Common myeloid progenitor, CD34-positive (primary cell): ENCODE data around the gene EPB41L2.

ENCODE experiments used
- CTCF ChIA-PET: fragments of 350-600 bp; sonication (Branson Sonifier 250); formaldehyde crosslinking; loops from one replicate; lab custom pipeline; 2021; ENCODE audit warnings: antibody characterized with exemption; lab: Charles Lee
- POLR2A ChIA-PET: fragments of 350-600 bp; sonication (Branson Sonifier 250); formaldehyde crosslinking; loops from one replicate; lab custom pipeline; 2021; ENCODE audit warnings: antibody characterized with exemption; lab: Charles Lee
- DNase-seq, 3 donors: peaks; one replicate each; pipeline versions ENCODE4 v3.0.0 to v3.0.0-alpha.2; 2013
- H3K27ac ChIP-seq, 2 experiments: 1 replicate in 1 of 2; 2 replicates in 1 of 2; pipeline ENCODE4 v1.7.0; 2013; ENCODE audit warnings: inconsistent platforms in 2 of 2, low read length in 2 of 2, mild to moderate bottlenecking in 2 of 2, low read depth in 1 of 2, moderate library complexity in 1 of 2; ENCODE audit not compliant: severe bottlenecking in 2 of 2, insufficient read depth in 1 of 2, poor library complexity in 1 of 2
- H3K27me3 ChIP-seq, 5 experiments: replicated peaks in 2 of 5; 1 replicate in 3 of 5; 2 replicates in 2 of 5; pipeline versions ENCODE4 v1.6.1 to v1.7.0; 2013; ENCODE audit warnings: low read length in 4 of 5, mild to moderate bottlenecking in 2 of 5, moderate library complexity in 2 of 5, inconsistent platforms in 1 of 5; ENCODE audit not compliant: insufficient read depth in 5 of 5, control insufficient read depth in 4 of 5
- H3K36me3 ChIP-seq, 4 experiments: 1 replicate in 2 of 4; 2 replicates in 2 of 4; pipeline versions ENCODE4 v1.6.1 to v1.7.0; 2013; ENCODE audit warnings: low read length in 3 of 4, control low read depth in 1 of 4, mild to moderate bottlenecking in 1 of 4; ENCODE audit not compliant: control insufficient read depth in 4 of 4, insufficient read depth in 4 of 4
- H3K4me1 ChIP-seq, 4 experiments: 1 replicate in 3 of 4; 2 replicates in 1 of 4; pipeline versions ENCODE4 v1.6.1 to v1.7.1; 2013; ENCODE audit warnings: low read length in 3 of 4, mild to moderate bottlenecking in 3 of 4, control low read depth in 1 of 4, inconsistent platforms in 1 of 4, moderate library complexity in 1 of 4; ENCODE audit not compliant: control insufficient read depth in 4 of 4, insufficient read depth in 4 of 4; ENCODE audit errors: control extremely low read depth in 1 of 4
- H3K4me3 ChIP-seq, 7 experiments: 1 replicate in 4 of 7; 2 replicates in 3 of 7; pipeline versions ENCODE4 v1.5.1 to v1.7.0; 2013; ENCODE audit warnings: mild to moderate bottlenecking in 7 of 7, low read length in 6 of 7, moderate library complexity in 6 of 7, inconsistent platforms in 2 of 7, low read depth in 2 of 7, control low read depth in 1 of 7; ENCODE audit not compliant: insufficient read depth in 4 of 7, control insufficient read depth in 1 of 7; ENCODE audit errors: extremely low read depth in 1 of 7
- H3K9me3 ChIP-seq, 5 experiments: 1 replicate in 4 of 5; 2 replicates in 1 of 5; pipeline versions ENCODE4 v1.6.1 to v1.7.1; 2013; ENCODE audit warnings: low read length in 4 of 5, mild to moderate bottlenecking in 2 of 5, inconsistent platforms in 1 of 5, low read depth in 1 of 5, moderate library complexity in 1 of 5; ENCODE audit not compliant: control insufficient read depth in 4 of 5, insufficient read depth in 2 of 5; ENCODE audit errors: control extremely low read depth in 1 of 5
- WGBS: methylation state at CpG from one replicate; pipeline ENCODE4 v1.1.5; 2013; ENCODE audit not compliant: insufficient coverage; 5-methylcytosine and 5-hydroxymethylcytosine counted together

EPB41L2 gene

DNA sequence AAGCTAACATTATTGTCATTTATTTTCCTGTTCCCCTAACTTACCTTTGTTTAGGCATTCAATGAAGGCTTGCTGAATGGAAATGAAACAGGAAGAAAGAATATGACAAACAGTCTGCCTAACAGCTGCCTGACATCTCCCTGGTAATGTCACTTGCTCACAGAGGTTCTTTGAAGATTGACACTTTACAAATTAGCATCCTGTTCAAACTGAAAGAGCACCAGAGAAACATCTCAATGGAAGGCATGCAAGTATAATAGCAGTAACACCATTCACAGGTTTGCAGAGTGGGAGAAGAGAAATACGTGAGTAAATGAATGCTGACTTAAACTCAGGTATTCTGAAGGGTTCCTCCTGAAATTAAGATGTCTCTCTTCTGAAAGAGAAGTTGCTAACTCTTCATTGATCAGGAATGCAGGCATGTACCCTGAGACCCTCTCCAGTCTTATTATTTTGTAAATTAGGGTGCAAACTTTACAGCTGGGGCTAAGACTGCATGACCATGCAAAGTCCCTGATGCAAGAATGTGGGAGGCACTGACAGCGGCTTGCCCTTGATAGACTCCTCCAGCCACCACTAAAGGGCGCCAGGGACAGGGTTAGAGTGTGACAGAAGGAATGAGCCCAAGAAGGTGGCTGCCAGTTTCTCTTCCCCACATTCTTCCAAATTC lies 237.1 kb downstream of the EPB41L2 start:
- CTCF ChIA-PET, result interaction anchor here (0.9 to 2.0 kb wide), 2 partner anchors 8 to 17 kb away, joined by 3 to 5 read pairs; no protein-coding TSS in a partner anchor
- H3K27me3 ChIP-seq, result no peaks in the 10 kb centered on the region
- H3K9me3 ChIP-seq, result no peaks in the 10 kb centered on the region
- WGBS, result 89% methylated on average over 3 of the region's 3 CpGs
- no peaks in the 10 kb centered on the region for H3K36me3 ChIP-seq
- no peak overlapping the region for H3K4me3 ChIP-seq
- no peak overlapping the region for H3K27ac ChIP-seq
- POLR2A ChIA-PET, result no interaction called here
- DNase-seq, result no peak
- peaks cover 0 to 12% (median 1%) of the 10 kb centered on the region in 4 experiments for H3K4me1 ChIP-seq

DNA sequence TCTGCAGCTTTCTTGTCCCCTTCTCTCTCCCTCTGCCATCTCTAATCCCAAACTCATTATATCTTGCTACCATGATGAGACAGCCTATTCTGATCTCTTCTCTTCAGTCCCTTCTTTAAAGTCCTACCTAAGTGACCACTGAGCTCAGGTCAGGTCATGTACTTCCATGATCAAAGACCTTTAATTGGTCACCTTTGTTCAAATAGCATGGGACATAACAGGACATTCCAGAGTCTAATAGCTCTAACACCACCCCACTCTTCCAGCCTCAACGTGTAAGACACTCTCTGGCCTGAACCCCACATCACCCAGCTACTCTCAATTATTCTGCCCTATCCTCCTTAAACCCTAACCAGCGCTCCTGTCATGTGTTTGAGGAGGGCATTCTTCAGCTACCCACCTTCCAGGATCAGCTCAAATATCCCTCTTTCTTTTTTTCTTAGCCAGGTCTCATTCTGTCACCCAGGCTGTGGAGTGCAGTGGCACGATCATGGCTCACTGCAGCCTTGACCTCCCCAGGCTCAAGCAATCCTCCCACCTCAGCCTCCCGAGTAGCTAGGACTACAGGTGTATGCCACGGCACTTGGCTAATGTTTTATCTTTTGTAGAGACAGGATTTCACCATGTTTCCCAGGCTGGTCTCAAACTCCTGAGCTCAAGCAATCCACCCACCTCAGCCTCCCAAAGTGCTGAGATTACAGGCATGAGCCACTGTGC lies 237.9 kb downstream of the EPB41L2 start:
- Histone ChIP-seq H3K4me3 (no peak overlapping the region), H3K4me1 (peaks cover 0 to 11% (median 1%) of the 10 kb centered on the region in 4 experiments), H3K9me3 (no peaks in the 10 kb centered on the region), H3K27ac (no peak overlapping the region), H3K36me3 (no peaks in the 10 kb centered on the region), H3K27me3 (no peaks in the 10 kb centered on the region)
- 90% methylated on average over 3 of the region's 5 CpGs for WGBS
- ChIA-PET CTCF (interaction anchor here (0.9 to 2.0 kb wide), 2 partner anchors 8 to 18 kb away, joined by 3 to 5 read pairs; no protein-coding TSS in a partner anchor), POLR2A (no interaction called here)
- no peak for DNase-seq

DNA sequence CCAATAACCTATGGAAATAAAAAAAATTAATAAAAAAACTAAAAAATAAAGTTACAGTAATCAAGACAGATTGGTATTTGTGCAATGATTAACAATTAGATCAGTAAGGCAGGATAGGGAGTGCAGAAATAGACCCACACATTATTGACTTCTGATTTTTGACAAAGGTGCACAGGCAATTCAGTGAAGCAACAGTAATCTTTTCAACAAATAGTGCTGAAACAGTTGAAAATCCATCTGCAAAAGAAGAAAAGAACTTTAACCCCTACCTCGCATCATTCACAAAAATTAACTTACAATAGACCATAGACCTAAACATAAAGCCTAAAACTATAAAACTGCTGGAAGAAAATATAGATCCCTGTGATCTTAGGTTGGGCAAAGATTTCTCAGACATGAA lies 240.3 kb downstream of the EPB41L2 start:
- CTCF ChIA-PET, result no interaction called here
- Histone ChIP-seq H3K27me3 (no peaks in the 10 kb centered on the region), H3K9me3 (peaks cover 0 to 2% (median 0%) of the 10 kb centered on the region in 5 experiments), H3K4me3 (no peak overlapping the region), H3K4me1 (no peaks in the 10 kb centered on the region), H3K36me3 (no peaks in the 10 kb centered on the region), H3K27ac (no peak overlapping the region)
- WGBS, result no CpG with 5 or more reads among the region's 1 CpG
- POLR2A ChIA-PET, result no interaction called here
- no peak for DNase-seq

DNA sequence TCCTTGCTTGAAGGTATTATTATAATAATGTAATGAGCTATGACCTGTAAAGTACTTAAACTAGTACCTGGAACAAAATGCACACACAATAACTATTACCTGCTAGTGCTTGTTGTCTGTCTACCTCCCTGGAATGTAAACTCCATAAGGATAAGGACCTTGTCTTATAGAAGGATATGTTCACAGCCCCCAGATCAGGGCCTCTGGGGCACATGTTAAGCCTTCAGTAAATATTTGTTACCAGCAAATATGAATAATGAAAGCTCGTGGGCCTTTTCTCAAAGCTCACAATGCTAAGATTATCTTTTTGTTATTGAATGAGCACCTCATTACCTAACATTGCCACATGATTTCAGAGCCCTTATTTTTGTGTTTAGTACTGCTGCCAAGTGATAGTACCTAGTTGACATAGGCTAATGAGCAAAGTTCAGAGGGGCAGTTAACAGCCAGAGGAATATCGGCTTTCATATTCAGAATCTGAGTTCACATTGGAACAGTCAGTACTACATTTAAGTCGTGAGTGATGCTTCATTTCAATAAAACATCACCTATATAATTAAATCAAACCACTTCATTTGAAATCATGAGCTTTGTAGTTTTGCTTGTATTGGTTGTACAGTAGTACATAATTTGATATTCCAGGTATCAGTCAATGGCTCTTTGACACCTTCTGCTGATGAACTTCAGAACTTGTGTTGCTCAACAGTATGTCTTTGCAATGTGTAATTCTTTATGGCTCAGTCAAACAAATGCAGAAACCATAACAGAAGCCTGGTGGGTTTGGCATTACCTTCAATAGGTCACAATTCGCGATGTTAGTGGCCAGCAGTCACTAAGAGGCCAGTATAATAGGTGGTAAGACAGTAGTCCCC lies 247.6 kb downstream of the EPB41L2 start:
- Histone ChIP-seq H3K4me1 (no peaks in the 10 kb centered on the region), H3K27ac (no peak overlapping the region), H3K36me3 (no peaks in the 10 kb centered on the region), H3K9me3 (peaks cover 0 to 4% (median 1%) of the 10 kb centered on the region in 5 experiments), H3K4me3 (no peak overlapping the region), H3K27me3 (no peaks in the 10 kb centered on the region)
- CTCF ChIA-PET, result no interaction called here
- 100% methylated on average over 3 of the region's 5 CpGs for WGBS
- no peak for DNase-seq
- POLR2A ChIA-PET, result no interaction called here

DNA sequence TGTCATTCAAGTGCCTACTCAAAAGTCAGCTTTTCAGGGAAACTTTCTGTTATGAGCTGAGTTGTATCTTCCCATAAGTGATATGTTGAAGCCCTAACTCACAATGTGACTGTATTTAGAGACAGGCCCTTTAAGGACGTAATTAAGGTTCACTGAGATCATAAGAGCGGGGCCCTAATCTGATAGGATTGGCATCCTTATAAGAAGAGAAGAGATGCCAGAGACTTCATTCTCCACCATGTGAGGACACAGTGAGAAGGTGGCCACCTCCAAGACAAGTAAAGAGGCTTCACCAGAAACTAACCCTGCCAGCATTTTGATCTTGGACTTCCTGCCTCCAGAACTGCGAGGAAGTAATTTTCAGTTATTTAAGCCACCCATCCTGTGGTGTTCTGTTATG lies 248.5 kb downstream of the EPB41L2 start:
- H3K27me3 ChIP-seq, result no peaks in the 10 kb centered on the region
- WGBS, result 100% methylated on average over 2 of the region's 3 CpGs
- POLR2A ChIA-PET, result no interaction called here
- H3K36me3 ChIP-seq, result no peaks in the 10 kb centered on the region
- H3K9me3 ChIP-seq, result peaks cover 0 to 4% (median under 1%) of the 10 kb centered on the region in 5 experiments
- H3K27ac ChIP-seq, result no peak overlapping the region
- no peaks in the 10 kb centered on the region for H3K4me1 ChIP-seq
- CTCF ChIA-PET, result no interaction called here
- DNase-seq, result no peak
- H3K4me3 ChIP-seq, result no peak overlapping the region

DNA sequence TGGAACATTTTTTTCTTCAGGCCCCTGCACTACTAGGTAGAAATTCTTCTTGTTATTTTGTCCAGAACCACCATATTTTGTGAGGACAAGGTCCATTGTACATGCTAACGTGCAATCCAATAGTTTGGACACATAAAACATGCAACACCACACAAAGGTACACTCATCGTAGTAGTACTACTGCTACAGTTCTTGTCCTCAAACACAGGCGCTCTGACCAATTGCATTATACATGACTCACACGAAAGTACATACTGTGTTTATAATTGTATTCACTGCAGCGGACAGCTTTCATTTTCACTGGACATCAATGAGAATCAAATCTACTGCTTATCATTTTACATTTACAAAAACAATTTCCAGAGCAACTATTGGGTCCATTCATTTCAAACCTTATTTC lies 251.1 kb downstream of the EPB41L2 start:
- 95% methylated on average over 5 of the region's 5 CpGs for WGBS
- Histone ChIP-seq H3K9me3 (peaks cover 0 to 2% (median 0%) of the 10 kb centered on the region in 5 experiments), H3K27me3 (no peaks in the 10 kb centered on the region), H3K4me3 (no peak overlapping the region), H3K4me1 (no peaks in the 10 kb centered on the region), H3K27ac (no peak overlapping the region), H3K36me3 (no peaks in the 10 kb centered on the region)
- no peak for DNase-seq
- ChIA-PET POLR2A (no interaction called here), CTCF (no interaction called here)
